Activated CD4-positive, CD25-positive, alpha-beta regulatory T cell treated with anti-CD3 and anti-CD28 coated beads, Interleukin-2, amount 50 U/mL, for 16 hours (primary cell): ENCODE measurements around the gene STOM.
"Not testable (repeated sequence)": the region's sequence is repeated elsewhere in the genome, so short reads cannot be mapped to it uniquely, and the experiment has no call there.

Source experiments
- DNase-seq: peaks from one replicate; pipeline ENCODE4 v3.0.0-alpha.2; 2020; ENCODE audit warnings: low read depth, low spot score

STOM gene

DNA sequence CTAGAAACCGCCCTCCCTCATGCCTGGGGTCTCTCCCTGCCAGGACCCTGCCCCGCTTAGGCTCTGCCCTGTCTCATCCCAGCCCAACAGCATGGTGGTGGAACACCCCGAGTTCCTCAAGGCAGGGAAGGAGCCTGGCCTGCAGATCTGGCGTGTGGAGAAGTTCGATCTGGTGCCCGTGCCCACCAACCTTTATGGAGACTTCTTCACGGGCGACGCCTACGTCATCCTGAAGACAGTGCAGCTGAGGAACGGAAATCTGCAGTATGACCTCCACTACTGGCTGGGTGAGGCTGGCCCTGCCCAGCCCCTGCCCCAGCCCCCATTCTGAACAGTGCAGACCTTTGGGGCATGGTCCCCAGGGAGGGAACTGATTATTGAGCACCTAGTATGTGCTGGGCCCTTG is 68.2 kb downstream of the STOM start:
- no peak for DNase-seq

DNA sequence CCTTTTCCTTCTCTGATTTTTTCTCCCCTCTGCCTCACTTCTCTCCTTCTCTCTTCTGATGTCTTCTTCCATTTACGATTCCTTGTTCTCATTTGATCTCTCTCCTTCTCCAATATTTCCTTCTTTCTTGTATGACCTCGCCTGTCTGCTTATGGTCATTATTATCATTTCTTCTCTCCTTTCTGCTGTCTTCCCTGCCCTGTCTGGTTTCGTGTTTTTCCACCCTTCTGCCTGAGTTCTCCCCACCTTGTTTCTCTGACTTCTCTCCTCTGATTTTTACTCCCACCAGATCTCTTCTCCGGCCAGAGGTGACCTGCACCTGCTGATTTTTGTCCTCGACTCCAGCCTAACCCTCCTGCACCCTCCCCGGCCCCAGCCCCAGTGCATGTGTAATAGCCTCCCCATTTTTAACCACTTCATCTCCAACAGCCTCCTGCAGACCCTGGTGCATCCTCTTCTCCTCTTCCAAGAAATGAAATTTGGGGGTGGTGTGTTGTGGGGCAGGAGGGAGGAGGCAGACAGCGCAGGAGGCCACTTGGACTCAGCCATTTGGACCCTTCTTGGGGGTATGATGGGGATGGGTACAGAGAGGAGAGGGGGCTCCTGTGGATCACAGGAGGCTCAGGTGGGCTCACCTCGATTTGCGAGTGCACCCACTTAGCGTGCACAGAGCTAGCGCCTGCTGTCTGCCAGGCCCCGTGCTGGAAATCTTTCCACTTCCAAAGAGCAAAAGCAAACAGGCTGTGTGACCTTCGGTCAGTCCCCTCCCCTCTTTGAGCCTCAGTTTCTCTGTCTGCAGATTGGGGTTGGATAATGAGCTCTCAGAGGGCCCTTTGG is 69.5 kb downstream of the STOM start:
- no peak for DNase-seq

DNA sequence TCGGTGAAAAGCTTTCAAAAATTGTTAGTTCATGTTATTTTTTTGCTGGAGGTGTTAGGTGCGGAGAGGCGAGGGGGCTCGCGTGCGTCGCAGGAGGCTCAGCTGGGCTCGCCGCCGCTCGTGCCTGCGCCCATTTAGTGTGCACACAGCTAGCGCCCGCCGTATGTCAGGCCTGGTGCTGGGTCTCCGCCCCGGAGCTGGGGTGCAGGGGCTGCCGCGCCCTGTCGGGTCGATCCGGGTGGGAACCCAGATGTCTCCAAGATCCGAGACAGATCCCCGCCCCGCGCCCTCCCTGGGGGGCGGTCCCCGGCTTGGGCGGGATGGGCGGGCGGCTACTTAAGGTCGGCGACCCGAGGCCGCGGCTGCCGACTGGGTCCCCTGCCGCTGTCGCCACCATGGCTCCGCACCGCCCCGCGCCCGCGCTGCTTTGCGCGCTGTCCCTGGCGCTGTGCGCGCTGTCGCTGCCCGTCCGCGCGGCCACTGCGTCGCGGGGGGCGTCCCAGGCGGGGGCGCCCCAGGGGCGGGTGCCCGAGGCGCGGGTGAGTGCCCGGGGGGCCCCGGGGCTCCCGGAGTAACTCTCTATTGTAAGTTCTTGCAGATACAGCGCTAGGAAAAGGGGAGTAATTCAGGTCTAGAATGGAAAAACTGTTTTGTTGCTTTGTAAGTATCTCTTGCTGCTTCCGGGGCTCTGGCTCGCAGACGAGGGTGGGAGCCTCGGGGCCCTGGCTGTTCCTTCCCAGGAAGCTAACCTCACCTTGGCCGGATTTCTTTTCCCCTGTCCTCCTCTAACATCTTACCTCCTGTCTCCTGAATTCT is 70.4 kb downstream of the STOM start:
- no peak for DNase-seq

DNA sequence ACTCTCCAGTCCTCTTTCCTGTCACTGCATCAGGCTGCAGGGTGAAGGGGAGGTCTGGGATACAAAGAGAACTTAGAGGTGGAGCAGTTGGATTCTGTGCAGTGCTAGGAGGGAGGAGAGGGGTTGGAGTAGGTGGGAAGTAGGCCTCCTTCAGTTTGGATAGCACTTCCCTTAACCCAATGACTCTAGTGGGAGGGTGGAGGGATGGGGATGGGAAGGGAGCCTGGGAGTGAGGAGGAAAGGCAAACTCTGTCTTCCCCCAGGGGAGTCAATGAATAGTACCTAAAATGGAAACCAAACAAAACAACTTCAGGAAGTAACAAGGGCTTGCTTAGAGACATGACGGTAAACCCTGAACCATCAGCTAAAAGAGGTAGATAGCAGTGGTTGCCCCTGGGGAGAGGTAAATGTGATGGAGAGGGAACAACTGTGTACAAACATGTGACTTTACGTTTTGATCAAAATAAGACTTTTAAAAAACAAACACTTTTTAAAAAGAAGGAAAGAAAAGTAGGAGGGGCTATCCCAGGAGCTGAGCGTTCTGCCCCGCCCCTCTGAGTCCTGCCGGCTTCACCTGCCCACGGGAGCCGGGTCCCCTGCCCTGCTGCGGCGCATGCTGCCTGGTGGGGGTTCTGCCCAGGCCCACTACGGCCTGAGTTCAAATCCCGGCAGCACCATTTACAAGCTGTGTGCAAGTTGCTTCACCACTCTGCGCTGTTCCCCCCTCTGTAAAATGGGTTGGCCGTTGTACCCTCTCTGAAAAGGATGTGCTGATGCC is 71.2 kb downstream of the STOM start:
- no peak for DNase-seq

DNA sequence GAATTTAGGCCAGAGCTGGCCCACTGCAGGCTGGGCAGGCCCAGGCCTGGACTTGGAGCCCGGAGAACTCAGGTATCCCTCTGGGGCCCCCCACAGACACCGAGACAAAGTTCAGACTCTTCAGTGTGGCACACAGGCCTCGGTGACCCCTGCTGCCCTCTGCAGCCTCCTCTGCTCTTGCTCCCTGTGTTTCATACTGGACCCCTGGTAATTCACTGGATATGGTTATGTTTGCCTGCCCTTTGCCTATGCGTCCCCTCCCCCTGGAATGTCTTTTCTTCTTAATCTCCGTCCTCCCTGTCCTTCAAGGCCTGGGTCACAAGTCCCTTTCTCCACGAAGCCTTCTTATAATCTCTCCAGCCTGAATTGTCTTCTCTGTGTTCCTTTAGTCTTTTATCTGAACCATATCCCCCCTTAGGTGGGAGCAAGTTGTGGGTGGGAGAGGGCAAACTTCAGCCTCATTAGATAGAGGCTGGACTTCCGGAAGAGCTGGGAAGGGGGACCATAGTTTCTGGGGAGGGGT is 72.0 kb downstream of the STOM start:
- no peak for DNase-seq

DNA sequence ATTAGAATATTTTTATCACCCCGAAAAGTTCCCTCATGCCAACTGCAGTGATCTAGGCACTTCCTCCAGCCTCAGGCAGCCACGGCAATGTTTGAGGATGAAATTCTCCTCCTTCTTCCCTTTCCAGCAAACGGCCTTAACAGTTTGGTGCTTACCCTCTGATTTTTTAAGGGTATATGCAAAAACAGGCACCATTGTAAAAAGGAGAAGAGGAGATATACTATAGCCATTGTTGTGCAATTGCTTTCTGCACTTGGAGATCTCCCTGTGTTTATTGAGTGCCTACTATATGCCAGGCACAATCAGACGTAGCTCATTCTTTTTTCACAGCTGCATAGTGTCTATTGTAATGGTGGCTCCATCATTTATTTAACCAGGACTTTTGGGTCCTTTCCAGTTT is 72.7 kb downstream of the STOM start:
- no peak for DNase-seq

DNA sequence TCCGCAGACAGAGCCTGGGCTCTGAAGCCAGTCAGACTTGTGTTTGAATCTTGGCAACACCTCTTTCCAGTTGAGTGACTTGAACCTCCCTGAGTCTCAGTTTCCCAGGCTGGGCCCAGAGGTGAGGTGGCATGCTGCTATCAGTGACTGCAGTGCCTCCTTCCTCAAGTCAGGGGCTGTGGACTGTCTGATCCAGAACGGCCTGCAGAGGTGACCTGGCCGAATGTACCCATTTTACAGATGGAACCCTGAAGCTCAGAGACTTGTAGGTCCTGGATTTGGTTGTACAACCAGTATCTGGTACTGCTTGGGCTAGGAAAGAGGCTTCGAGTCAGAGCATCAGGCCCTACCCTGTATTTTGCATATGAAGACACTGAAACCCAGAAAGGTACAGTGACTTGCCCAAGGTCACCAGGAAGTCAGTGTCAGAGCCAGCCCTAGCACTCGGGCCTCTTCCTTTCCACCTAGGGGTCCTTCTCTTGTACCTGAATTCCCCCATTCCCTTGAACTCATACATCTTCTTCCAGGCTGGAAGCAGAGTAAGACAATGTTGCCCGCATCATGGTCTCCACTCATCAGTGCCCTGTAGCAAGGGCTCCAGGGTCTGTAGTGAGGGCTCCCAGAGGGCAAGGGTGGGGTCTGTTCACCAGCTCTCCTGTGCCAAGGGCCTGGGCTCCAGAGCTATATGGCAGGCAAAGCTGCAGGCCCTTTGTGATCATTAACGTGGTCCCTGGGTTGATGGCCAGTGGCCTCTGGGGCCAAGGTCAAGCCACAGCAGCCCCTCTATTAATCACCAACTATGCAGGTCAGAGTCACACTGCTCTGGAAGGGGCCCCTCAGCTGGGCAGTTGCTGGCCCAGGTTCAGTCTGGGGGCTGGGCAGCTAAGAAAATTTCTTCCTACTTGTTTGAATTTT is 73.6 kb downstream of the STOM start:
- no peak for DNase-seq

DNA sequence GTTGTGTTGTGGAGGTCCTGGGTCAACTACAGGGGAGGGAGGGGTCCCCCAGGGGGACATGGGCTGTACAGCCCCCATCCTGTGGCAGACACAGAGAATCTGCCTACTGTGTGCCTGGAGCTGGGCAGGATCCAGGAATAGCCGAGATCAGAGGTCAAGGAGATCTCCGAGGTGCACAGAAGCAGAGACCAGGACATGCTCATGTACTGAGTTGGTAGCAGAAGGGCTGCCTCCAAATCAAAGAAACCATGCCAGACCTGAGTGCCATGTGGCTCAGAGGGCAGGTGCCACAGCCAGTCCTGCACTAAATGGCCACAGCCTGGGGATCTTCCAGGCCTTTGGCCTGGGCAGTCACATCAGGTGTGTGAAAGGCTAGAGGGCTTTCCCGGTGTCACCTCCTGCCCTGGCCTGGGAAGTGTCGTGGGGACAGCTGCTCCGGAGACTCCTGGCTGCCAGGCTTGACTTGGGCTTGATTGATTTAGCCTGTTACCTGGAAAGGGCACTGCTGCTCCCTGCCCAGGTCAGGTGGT is 74.3 kb downstream of the STOM start:
- no peak for DNase-seq

DNA sequence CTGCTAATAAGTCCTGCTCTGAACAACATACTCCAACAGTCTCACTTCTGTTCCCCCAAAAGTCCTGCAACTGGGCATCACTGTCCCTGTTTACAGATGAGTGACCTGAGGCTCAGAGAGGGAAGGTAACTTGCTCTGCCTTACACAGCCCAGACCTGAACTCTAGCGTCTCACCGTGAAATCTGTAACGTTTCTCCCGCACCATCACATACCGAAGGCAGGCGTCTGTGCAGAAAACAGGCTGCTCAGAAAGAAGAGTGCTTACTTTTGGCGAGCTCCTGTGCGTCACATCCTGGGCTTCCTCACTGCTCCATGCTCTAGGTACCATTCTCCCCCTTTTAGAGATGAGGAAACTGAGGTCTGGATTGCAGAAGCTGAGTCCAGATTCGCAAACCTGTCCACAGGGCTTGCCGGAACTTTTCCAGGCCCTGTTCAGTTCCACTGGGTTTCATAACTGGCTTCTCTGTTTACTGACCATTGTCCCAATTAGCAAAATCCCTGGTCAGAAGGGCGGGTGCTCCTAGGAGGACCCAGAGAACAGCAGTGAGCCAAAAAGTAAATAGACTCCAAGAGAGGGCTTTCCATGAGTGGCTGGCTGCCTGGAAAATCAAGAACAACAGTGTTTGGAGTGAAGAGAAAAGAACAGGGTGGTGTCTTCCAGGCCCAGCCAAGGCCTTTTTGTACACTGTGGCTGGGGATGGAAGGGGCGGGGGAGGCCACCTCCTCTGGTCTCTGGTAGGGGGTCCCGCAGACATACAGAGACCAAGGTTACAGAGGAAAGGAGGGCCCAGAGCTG is 75.0 kb downstream of the STOM start:
- DNase-seq = no peak

DNA sequence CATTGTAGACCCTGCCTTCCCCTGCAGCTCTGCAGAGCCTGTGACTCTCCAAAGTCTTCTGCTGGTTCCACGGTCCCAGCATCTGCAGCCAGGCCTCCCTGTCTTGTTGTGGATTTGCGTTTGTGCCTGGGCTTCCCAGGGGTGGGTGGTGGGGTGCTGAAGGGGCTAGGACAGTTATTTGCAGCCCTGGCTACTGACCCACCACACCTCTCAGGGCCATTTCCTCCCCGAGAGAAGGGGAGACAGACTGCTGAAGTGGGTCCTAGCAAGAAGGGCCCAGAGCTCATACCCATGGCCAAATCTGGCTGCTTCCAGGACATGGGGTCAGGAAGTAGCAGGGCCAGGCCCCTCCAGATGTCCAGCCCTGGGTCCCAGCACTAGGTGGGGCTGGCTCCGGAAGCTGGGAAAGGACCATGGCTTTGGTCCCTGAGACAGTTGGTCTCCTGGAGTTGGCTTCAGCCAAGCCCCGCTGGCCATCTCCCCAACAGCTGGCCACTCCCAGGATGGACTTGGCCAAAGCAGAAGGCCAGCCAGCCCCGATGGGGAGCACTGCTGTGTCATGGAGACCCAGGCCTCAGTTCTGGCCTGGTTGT is 75.8 kb downstream of the STOM start:
- DNase-seq = no peak

DNA sequence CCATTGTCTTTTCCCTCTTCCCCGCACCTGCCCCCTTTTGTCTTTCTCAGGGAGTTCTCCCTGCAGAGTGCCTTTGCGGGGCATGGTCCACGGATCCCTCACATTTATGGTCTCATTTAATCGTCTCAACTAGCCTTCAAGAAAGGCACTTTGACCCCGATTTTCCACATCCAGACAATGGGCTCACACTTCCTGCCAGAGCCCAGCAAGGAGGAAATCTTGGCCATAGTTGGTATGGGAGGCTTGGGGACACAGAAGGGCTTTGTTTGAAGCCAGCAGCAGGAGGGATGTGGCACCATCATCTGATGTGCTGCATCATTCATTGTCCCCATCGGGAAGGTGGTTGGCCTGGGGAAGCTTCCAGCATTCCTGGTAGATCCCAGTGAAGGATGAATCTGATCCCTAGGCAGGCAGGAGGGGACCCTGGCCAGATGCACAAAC is 77.2 kb downstream of the STOM start:
- DNase-seq = no peak

DNA sequence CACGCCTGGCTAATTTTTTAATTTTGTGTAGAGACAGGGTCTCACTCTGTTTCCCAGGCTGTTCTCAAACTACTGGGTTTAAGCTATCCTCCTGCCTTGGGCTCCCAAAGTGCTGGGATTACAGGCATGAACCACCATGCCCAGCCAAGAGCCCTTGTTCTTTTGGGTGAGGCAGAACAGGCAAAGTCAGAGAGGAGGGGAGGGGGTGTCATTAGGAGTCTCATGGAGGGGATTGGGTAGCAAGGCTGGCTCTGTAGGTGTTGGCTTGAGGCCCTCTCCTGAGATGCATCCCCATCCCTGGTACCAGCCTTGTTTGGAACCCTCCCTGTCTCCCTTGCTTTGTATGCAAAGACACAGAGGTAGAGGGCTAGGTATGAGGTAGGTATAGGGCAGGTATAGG is 78.0 kb downstream of the STOM start:
- no peak for DNase-seq

DNA sequence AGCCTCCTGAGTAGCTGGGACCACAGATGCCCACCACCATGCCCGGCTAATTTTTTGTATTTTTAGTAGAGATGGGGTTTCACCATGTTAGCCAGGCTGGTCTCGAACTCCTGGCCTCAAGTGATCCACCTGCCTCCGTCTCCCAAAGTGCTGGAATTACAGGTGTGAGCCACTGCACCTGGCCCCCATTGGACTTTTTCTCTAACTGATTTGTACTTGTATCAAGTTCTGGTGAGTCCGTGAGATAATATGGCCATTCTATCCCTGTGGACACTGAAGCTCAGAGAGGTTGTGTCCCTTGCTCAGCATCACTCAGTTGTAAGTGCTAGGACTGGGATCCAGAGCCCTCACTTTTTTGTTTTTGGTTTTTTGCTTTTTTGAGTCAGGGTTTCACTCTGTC is 78.5 kb downstream of the STOM start:
- not testable (repeated sequence) for DNase-seq

DNA sequence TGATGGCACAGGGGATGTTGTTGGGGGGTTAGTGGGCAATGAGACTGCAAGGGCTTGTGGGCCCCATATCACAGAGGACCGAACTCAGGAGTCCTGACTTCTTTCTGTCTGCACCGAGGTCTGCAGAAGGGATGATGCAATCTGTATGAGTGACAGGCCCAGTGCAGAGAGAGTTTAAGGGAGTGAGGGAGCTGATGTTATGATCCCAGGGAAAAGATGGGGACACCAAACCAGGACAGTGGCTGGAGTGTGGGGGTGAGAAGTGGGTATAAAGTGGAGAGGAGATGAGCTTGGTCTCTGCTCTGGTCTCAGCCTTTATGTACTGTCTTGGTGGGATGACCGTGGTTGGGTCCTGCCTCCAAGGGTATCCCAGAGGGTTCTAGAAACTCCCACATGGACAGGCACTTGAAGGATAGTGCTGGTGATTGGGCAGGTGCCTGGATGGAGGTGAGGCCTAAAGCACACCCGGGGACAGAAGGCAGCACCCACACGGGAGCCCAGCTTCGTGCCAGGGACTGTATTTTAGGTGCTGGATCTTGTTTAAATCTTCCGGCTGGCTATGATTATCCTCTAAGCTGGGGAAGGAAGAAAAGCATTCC is 80.2 kb downstream of the STOM start:
- no peak for DNase-seq

DNA sequence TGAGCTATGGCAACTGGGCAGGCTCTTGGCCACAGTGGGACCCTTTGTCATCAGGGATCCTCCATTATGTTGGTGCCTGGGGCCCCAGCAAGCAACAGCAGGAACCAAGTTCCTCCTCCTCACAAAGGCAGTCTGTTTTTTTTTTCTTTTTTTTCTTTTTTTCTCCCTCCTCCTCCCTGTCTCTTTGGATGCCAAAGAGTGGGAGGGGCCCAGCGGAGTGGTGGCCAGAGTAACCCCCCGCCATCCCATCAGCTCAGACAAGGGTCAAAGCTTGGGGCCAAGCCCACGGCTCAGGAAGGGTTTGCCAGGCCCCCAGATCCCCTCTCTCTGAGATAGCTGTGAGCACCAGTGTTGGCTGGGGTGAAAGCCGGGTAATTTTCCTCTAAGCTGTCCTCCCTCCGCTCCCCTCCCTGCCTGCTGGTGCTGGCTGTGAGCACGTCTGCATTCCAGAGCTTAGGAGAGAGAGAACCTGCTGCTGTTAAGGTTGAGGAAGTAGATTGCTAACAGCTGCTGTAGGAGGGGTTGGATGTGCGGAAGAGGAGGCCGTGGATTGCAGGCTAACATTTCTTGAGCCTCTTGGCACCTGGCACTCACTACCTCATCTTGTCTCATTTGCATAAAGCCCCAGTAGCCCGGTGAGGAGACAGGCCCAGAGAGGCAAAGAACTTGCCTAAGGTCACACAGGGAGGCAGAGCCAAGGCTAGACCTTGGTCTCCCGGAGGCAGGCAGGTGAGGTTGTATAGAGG is 80.9 kb downstream of the STOM start:
- DNase-seq = no peak
